Urothelium cell line (cell line): ENCODE data around the gene GPR108.

Experiments used
- DNase-seq: peaks from one replicate; pipeline ENCODE4 v3.0.0; 2011; ENCODE audit warnings: low spot score, mixed read lengths
- FAIRE-seq: peaks from 2 replicates; lab custom pipeline; 2011; peaks lifted over from hg19 to GRCh38; lab: Jason Lieb, UNC

GPR108 gene

GRCh38 chr19:6738787-6739389, 1.5 kb upstream of the GPR108 start:
- DNase-seq, result no peak

GRCh38 chr19:6737873-6738786, 750 bp upstream of the GPR108 start:
- FAIRE-seq (no peak), DNase-seq (no peak)

More at GRCh38 chr19:6738787-6739389, 1.5 kb upstream of the GPR108 start:
- no peak for FAIRE-seq

GRCh38 chr19:6736917-6737283, 480 bp downstream of the GPR108 start:
- FAIRE-seq, result no peak
- peak; percentile 84 for DNase-seq

GRCh38 chr19:6736169-6736916, 1.0 kb downstream of the GPR108 start:
- FAIRE-seq (no peak), DNase-seq (peak; percentile 67)

- FAIRE-seq, result no peak
- no peak for DNase-seq
These were observed 2.0 kb downstream of the GPR108 start for GRCh38 chr19:6735181-6735911.

- no peak for FAIRE-seq
- DNase-seq, result no peak
These were observed 3.2 kb downstream of the GPR108 start for GRCh38 chr19:6734096-6734696.

- FAIRE-seq (no peak), DNase-seq (no peak)
These were observed 3.9 kb downstream of the GPR108 start for GRCh38 chr19:6733338-6734095.

- FAIRE-seq, result no peak
- DNase-seq, result no peak
These were observed 4.5 kb downstream of the GPR108 start for GRCh38 chr19:6732803-6733337.

- no peak for DNase-seq
- no peak for FAIRE-seq
These were observed 5.6 kb downstream of the GPR108 start for GRCh38 chr19:6731822-6732221.

- DNase-seq, result no peak
- no peak for FAIRE-seq
These were observed 6.3 kb downstream of the GPR108 start for GRCh38 chr19:6730941-6731670.

GRCh38 chr19:6730153-6730804, 7.1 kb downstream of the GPR108 start:
- DNase-seq, result no peak
- FAIRE-seq, result no peak

GRCh38 chr19:6729573-6730152, 7.7 kb downstream of the GPR108 start:
- FAIRE-seq, result no peak
- DNase-seq, result no peak

- FAIRE-seq, result no peak
- DNase-seq, result no peak
These were observed 9.0 kb downstream of the GPR108 start for GRCh38 chr19:6728346-6728745.

- FAIRE-seq (no peak), DNase-seq (no peak)
These were observed 11.7 kb downstream of the GPR108 start for GRCh38 chr19:6725513-6726231.

- DNase-seq (no peak), FAIRE-seq (no peak)
These were observed 12.5 kb downstream of the GPR108 start for GRCh38 chr19:6724631-6725492.

- no peak for FAIRE-seq
- no peak for DNase-seq
These were observed 13.6 kb downstream of the GPR108 start for GRCh38 chr19:6723738-6724137.
